Measurements from ENCODE around the gene GJA3. TPM values are rescaled to one million over a fixed set of nuclear protein-coding genes. Genes with fewer than 3 reads are reported as not detected.

GJA3 gene
- total and polyA plus RNA-seq, 9 of the 15 experiments (the other 6 are each of a cell fraction or from before 2014, with no cell fraction given), result 0.03 to 0.13 (median 0.04) TPM; not detected in 4

DNA sequence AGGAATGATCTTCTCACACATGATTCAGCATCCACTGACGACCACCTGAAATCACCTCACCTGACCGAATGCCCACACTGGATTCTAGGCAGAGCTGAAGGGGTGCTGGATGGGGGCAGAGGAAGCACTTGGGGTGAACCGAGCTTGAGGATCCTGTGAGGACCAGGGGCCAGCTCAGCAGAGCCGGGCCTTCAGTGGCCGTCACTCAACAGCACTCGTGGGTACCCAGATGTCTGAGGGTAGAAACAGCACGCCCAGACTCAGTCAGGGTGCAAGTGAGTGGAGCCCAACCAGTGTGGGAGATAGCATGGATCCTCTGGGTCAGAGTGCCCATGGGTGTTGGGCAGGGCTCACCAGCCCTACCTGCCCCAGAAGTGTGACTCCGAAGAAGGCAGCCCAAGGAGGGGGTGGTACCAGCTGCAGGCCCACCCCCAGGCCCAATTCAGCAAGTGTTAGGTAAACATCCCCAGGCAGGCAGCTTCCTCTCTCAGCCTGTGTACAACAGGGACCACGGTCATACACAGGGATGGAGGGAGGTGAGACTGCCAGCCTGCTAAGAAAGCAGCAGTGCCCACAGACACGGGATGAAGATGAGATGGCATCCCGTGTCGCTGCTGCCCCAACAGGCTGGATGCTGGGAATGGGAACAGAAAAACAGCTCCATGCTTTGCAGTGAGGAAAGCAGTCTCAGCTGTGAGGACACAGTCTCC, 16.6 kb downstream of the GJA3 start:
- FAIRE-seq (no peak), ATAC-seq (no peak), DNase-seq (ENCODE audit: extremely low read depth in 1 of 4, low spot score in 3 of 4) (no peak)
- Histone ChIP-seq H3K4me2 (ENCODE audit: insufficient read depth, low read length) (no peak overlapping the region), H4K20me1 (replicated peaks; ENCODE audit: control insufficient read depth, insufficient read depth, low read length) (0 out of 2 replicates have a peak, but pooled peaks cover 5% of the 10 kb centered on the region), H3K36me3 (ENCODE audit: control insufficient read depth, insufficient read depth, low read length) (no peaks in the 10 kb centered on the region), H3K27me3 (ENCODE audit: control insufficient read depth in 2 of 2, insufficient read depth in 2 of 2, low read length in 2 of 2) (peaks cover 17 to 56% of the 10 kb centered on the region in 2 experiments; a peak in 4 of 5 replicates), H2AFZ (ENCODE audit: low read depth, low read length) (no peak overlapping the region), H3K9me3 (replicated peaks; ENCODE audit: control insufficient read depth, insufficient read depth, low read depth, low read length) (no peaks in the 10 kb centered on the region), H3K9me1 (ENCODE audit: control insufficient read depth, insufficient read depth, low read length) (no peaks in the 10 kb centered on the region), H3K4me3 (no peak overlapping the region), H3K9ac (ENCODE audit: insufficient read depth in 1 of 2, low read depth in 2 of 2, low read length in 2 of 2) (no peak overlapping the region), H3K79me2 (ENCODE audit: control insufficient read depth, insufficient read depth, low read length) (no peaks in the 10 kb centered on the region), H3K4me1 (replicated peaks in 1 of 2; ENCODE audit: control insufficient read depth in 2 of 2, insufficient read depth in 2 of 2, low read length in 2 of 2) (peaks cover 0 to 5% of the 10 kb centered on the region in 2 experiments; a peak in 1 of 5 replicates), H3K27ac (ENCODE audit: extremely low read depth, low read depth, low read length) (no peak overlapping the region)
- intact Hi-C loops (cut with micrococcal nuclease), result no loop called here
- BruUV-seq (replicated peaks), result no TSS peak
- ChIA-PET POLR2A (interaction anchor here (0.5 kb wide), 1 partner anchor 40 kb away, joined by 3 read pairs; no protein-coding TSS in a partner anchor), CTCF (ENCODE audit: low intra/inter-chr PET ratio) (no interaction called here)
- in situ Hi-C loops (cut with MboI), result no loop called here
- TF ChIP-seq ZFPM2 (CRISPR knock-in tag; IDR thresholded peaks at IDR 0.05), result no peak
- TF ChIP-seq RBM34 (IDR thresholded peaks at IDR 0.05; ENCODE audit: borderline replicate concordance, insufficient read depth, low read length), result no peak
- TF ChIP-seq, protein P1, sequence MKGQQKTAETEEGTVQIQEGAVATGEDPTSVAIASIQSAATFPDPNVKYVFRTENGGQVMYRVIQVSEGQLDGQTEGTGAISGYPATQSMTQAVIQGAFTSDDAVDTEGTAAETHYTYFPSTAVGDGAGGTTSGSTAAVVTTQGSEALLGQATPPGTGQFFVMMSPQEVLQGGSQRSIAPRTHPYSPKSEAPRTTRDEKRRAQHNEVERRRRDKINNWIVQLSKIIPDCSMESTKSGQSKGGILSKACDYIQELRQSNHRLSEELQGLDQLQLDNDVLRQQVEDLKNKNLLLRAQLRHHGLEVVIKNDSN (CRISPR knock-in tag; IDR thresholded peaks at IDR 0.05), result no peak
- 1% methylated on average over 10 of the region's 12 CpGs for WGBS (ENCODE audit: insufficient coverage, low coverage, missing lambda C conversion rate)
